Stimulated activated naive CD4-positive, alpha-beta T cell treated with Interleukin-2 at 50 U/mL for 16 hours (primary cell): Measurements from ENCODE around the gene HBA2.
"Not testable (repeated sequence)": the region's sequence is repeated elsewhere in the genome, so short reads cannot be mapped to it uniquely, and the experiment has no call there.

ENCODE experiments used
- DNase-seq: peaks from one replicate; lab custom pipeline; 2025; lab: John Stamatoyannopoulos, UW

The HBA2 gene

DNA sequence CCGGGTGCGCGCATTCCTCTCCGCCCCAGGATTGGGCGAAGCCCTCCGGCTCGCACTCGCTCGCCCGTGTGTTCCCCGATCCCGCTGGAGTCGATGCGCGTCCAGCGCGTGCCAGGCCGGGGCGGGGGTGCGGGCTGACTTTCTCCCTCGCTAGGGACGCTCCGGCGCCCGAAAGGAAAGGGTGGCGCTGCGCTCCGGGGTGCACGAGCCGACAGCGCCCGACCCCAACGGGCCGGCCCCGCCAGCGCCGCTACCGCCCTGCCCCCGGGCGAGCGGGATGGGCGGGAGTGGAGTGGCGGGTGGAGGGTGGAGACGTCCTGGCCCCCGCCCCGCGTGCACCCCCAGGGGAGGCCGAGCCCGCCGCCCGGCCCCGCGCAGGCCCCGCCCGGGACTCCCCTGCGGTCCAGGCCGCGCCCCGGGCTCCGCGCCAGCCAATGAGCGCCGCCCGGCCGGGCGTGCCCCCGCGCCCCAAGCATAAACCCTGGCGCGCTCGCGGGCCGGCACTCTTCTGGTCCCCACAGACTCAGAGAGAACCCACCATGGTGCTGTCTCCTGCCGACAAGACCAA, at the start of gene HBA2:
Gene HBA2 (plus strand): TSS at position 503 of the 568 bp plus-strand sequence. CDS start 37 bp downstream, at position 540.
- not testable (repeated sequence) for DNase-seq

DNA sequence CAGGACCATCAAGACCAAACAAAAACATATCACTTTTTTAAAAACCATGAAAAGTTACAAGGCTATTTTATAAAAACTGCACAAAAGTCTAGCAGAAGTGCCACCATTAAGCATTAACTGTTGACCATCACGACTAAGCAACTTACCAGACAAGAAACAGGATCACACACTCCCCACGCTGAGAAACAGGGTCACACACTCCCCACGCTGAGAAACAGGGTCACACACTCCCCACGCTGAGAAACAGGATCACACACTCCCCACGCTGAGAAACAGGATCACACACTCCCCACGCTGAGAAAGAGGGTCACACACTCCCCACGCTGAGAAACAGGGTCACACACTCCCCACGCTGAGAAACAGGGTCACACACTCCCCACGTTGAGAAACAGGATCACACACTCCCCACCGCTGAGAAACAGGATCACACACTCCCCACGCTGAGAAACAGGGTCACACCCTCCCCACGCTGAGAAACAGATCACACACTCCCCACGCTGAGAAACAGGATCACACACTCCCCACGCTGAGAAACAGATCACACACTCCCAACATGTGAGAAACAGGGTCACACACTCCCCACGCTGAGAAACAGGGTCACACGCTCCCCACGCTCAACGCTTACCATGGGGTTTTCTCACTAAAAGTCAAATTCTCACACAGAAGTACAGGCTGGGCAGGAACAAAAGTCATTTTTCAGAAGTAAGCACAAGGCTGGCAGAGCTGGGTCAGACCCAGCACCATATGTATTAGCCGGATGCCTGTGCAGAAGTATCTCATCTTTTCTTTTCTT, 48.9 kb upstream of the HBA2 start:
- not testable (repeated sequence) for DNase-seq

DNA sequence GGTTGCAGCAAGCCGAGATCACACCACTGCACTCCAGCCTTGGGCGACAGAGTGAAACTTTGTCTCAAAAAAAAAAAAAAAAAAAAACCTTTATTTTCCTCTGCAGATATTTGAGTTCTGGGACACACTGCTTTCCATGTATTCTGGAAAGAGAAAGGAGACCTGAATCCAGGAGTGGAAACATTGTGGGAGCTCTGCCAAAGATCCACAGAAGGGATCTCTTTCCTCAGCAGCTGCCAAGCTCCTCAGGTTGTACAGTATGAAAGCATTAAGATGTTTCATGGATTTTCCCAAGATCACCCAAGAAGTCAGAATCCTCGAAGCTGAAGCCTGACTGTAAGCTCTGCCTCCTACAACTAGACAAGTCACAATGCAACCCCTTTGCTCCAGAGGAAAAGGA, 47.7 kb upstream of the HBA2 start:
- DNase-seq = no peak

- DNase-seq = no peak
These were observed 43.6 kb upstream of the HBA2 start for GRCh38 chr16:129075-129474.

DNA sequence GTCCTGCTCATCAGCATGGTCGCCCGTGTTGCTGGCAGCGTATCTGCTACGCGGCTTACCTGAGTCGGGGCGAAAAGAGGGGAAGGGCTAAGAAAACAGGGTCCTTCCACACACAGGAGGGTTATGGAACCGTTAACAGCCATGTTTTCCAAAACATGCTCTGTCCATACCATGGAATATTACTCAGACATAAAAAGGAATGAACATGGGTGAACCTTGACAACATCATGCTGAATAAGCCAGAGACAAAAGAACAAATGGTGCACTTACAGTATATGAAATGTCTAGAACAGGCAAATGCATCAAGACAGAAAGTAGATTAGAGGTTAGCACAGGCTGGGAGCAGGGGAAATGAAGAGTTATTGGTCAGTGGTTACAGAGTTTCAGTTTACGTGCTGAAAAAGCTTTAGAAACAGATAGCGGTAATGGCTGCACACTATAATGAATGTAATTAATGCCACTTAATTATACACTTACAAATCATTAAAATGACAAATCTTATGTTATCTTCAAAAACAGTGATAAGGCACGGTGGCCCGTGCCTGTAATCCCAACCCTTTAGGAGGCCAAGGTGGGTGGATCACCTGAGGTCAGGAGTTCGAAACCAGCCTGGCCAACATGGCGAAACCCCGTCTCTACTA, 42.0 kb upstream of the HBA2 start:
- DNase-seq = no peak

GRCh38 chr16:132120-132519, 40.6 kb upstream of the HBA2 start:
- DNase-seq = no peak

DNA sequence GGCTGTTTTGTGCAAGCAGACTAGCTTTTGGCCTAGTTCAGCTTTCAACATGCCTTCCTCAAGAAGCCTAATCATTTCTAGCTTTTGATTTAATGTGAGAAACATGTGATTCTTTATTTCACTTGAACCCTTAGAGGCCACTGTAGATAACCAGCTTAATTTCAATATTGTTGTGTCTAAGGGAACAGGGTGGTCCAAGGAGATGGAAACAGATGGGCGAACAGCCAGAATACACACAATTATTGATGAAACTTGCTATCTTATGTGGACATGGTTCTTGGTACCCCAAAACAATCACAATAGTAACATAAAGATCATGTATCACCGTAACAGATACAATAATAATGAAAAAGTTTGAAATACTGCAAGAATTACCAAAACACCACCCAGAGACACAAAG, 39.0 kb upstream of the HBA2 start:
- no peak for DNase-seq

- peak; percentile 30 for DNase-seq
These were observed 34.6 kb upstream of the HBA2 start for GRCh38 chr16:138049-138417.

DNA sequence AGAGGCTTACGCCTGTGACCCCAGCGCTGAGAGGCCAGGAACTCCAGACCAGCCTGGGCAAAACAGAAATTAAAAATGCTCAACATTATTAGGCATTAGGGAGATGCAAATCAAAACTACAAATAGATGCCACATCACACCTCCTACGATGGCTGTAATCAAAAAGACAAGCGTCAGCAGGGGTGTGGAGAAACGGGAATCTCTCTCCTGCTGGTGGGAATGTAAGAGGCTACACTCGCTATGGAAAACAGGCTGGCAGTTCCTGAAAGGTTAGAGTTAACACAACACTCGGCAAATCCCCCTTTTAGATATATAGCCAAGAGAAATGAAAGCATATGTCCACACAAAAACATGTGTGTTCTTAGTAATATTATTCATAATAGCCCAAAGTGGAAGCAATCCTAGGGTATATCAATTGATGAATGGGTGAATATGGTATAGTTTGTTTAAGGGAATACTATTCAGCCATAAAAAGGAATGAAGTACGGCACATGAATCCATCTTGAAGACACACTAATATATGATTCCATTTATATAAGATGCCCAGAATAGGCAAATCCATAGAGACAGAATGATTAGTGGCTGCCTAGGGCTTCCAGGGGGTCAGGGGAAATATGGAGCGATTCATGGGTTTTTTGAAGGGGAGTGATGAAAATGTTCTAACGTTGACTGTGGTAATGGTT, 32.4 kb upstream of the HBA2 start:
- no peak for DNase-seq

GRCh38 chr16:142405-142967, 30.2 kb upstream of the HBA2 start:
- no peak for DNase-seq

DNA sequence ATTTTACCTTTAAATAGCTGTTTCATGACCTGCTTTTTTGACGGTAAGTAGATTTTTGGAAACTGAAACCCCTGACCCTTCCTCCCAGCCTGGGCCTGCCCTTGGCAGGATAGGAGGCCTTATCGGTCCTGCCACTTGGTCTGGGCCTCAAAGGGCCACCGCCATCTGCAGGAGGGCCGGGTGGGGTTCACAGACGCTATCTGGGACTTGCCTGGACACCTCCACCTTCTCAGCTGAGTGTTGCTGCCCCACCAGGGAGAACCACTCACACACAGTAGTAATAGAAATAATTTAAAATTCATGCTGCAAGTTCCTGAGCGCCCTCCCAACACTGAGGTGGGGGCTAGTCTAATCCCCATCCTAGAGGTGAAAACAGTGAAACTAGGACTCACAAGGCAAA, 29.6 kb upstream of the HBA2 start:
- DNase-seq = no peak

GRCh38 chr16:143456-143855, 29.2 kb upstream of the HBA2 start:
- no peak for DNase-seq

DNA sequence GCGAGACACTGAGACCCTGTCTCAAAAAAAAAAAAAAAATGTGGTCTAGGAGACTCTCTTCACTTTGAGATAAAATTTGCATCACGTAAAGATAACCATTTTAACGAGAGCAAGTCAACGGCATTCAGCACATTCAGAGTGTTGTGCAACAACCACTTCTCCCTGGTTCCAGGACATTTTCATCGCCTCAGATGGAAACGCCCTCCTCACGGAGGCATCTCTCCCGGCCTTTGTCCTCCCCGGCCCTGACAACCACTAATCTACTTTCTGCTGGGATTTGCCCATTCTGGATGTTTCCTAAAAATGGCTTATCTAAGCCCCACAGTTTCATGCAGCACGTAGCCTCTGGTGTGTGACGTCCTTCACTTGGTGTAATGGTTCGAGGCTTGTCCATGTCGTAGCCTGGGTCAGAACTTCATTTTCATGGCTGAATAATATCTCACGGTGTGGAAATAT, 27.9 kb upstream of the HBA2 start:
- DNase-seq = no peak

- DNase-seq = no peak
These were observed 26.0 kb upstream of the HBA2 start for GRCh38 chr16:146646-147045.

GRCh38 chr16:149024-149660, 23.5 kb upstream of the HBA2 start:
- DNase-seq = no peak

- no peak for DNase-seq
These were observed 20.2 kb upstream of the HBA2 start, which contains the start of gene HBZ for GRCh38 chr16:152141-153128. Gene HBZ, plus strand, starts transcription at chr16:152644. Its CDS starts 266 bp downstream, at chr16:152910.

DNA sequence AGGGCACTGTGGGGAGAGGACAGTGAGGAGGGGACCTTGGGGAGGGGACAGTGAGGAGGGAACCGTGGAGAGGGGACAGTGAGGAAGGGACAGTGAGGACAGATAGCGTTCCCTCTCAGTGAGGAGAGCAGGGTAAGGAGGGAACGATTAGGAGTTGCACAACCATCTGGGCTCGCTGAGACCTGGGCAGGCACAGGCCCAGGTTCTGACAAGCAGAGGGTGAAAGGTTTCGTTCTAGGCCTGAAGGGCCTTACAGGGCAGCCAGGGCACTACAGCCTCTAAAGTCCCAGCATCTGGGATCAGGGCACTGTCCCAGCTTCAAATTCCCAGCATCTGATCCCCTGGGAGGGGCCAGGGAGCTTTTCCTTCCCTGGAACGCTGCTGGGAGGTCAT, 19.6 kb upstream of the HBA2 start:
- DNase-seq = not testable (repeated sequence)

DNA sequence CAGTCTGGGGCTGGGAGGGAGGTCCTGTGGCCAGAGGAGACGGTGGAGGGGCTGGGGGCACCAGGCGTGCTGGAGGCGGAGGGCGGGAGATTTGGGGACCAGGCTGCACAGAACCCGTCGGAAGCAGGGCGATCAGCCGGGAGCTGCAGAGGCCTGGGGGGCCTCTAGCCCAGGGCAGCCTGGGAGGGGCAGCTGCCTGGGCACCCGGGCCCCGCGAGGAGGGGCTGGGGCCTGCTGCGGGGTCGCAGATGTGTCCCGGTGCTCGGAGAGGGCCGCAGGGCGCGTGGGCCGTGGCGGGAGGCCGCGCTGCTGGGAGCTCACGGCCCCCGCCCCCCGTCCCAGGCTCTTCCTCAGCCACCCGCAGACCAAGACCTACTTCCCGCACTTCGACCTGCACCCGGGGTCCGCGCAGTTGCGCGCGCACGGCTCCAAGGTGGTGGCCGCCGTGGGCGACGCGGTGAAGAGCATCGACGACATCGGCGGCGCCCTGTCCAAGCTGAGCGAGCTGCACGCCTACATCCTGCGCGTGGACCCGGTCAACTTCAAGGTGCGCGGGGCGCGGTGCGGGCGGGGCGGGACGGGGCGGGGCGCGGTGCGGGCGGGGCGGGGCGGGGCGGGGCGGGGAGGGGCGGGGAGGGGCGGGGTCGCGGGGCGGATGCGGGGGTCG, 19.0 kb upstream of the HBA2 start:
- DNase-seq = not testable (repeated sequence)

DNA sequence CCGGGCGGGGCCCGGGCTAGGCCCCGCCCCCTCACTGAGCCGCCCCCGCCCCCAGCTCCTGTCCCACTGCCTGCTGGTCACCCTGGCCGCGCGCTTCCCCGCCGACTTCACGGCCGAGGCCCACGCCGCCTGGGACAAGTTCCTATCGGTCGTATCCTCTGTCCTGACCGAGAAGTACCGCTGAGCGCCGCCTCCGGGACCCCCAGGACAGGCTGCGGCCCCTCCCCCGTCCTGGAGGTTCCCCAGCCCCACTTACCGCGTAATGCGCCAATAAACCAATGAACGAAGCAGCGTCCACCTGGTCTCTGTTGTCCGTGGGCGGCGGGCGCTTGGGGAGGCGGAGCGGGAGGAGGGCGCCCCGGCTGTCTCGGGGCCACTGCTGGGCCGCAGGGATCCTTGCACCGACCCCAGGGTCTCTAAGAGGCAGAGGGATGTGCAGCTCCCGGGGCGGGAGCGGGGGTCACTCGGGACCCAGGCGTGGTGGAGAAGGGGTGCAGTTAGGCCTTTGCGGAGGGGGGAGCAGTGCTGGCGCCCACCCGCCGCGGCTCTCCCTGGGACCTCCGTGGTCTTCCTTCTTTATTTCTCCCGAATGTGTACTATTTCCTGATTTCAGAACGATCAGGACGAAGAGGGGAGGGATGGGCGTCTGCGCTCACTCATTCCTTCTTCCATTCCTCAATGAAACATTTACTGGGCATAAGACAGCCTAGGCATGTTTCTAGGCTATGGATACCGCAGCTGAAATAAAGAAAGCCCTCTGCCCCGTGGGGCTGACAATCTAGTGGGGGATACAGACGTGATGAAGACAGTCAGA, 18.3 kb upstream of the HBA2 start:
- DNase-seq = no peak
